ENCODE measurements around the gene HNRNPC.

The HNRNPC gene

GRCh38 chr14:21220874-21221477, 48.3 kb downstream of the HNRNPC start:
- H3K9me3 ChIP-seq (ENCODE audit: insufficient read depth, low read length) = no peaks in the 10 kb centered on the region
- H2AFZ ChIP-seq (ENCODE audit: low read depth, low read length, severe bottlenecking) = no peak overlapping the region
- H3F3A ChIP-seq (ENCODE audit: insufficient read depth) = peaks cover 91% of the 10 kb centered on the region
- H3K79me2 ChIP-seq (ENCODE audit: insufficient read depth, low read length) = peaks cover 99% of the 10 kb centered on the region
- no peak overlapping the region for H3K27ac ChIP-seq (ENCODE audit: low read depth, low read length)
- H3K9ac ChIP-seq (ENCODE audit: low read length) = no peak overlapping the region
- no peaks in the 10 kb centered on the region for H3K27me3 ChIP-seq (ENCODE audit: low read length)
- H4K20me1 ChIP-seq (ENCODE audit: low read depth, low read length) = peaks cover 90% of the 10 kb centered on the region
- no peak overlapping the region for H3K4me2 ChIP-seq (ENCODE audit: low read depth, low read length, poor library complexity, severe bottlenecking)
- no peak overlapping the region for H3K4me3 ChIP-seq (ENCODE audit: insufficient read depth, low read length, poor library complexity, severe bottlenecking)
- no peaks in the 10 kb centered on the region for H3K9me2 ChIP-seq (replicated peaks; ENCODE audit: insufficient read depth, low read length)
- TF ChIP-seq, protein P1, sequence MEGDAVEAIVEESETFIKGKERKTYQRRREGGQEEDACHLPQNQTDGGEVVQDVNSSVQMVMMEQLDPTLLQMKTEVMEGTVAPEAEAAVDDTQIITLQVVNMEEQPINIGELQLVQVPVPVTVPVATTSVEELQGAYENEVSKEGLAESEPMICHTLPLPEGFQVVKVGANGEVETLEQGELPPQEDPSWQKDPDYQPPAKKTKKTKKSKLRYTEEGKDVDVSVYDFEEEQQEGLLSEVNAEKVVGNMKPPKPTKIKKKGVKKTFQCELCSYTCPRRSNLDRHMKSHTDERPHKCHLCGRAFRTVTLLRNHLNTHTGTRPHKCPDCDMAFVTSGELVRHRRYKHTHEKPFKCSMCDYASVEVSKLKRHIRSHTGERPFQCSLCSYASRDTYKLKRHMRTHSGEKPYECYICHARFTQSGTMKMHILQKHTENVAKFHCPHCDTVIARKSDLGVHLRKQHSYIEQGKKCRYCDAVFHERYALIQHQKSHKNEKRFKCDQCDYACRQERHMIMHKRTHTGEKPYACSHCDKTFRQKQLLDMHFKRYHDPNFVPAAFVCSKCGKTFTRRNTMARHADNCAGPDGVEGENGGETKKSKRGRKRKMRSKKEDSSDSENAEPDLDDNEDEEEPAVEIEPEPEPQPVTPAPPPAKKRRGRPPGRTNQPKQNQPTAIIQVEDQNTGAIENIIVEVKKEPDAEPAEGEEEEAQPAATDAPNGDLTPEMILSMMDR (IDR thresholded peaks at IDR 0.05; ENCODE audit: insufficient read depth, low read length, poor library complexity, severe bottlenecking) = no peak
- TF ChIP-seq EZH2phosphoT487 (conservative IDR thresholded peaks at IDR 0.05; ENCODE audit: low read length) = no peak
- H3K36me3 ChIP-seq (ENCODE audit: low read length) = peaks cover 87% of the 10 kb centered on the region

DNA sequence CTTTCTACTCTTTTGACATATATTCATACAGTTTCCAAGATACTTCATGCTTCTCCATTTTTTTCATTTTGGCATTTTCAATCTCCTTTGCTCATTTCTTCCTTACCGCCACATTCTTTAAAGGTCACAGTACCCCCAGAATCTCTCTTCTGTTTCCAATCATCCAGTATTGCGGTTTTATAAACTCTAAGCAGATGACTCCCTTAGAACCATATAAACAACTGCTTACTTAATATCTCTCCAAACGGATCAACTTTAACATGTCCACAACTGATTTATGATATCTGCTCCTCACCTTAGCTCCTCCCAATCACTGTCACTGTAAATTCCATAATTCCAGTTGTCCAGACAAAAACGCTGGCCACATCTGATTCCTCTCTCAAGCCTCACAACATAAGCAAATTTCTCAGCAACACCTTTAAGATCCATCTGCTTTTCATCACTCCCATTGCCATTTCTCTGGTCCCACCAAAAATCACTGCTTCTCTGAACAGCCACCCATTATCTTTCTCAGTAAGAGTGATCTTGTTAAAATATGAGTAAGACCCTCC, 49.6 kb downstream of the HNRNPC start:
- Histone ChIP-seq H3K9ac (ENCODE audit: low read length) (no peak overlapping the region), H3K9me2 (replicated peaks; ENCODE audit: insufficient read depth, low read length) (no peaks in the 10 kb centered on the region), H2AFZ (ENCODE audit: low read depth, low read length, severe bottlenecking) (no peak overlapping the region), H3K27me3 (ENCODE audit: low read length) (no peaks in the 10 kb centered on the region), H3F3A (ENCODE audit: insufficient read depth) (peaks cover 90% of the 10 kb centered on the region), H3K9me3 (ENCODE audit: insufficient read depth, low read length) (no peaks in the 10 kb centered on the region), H3K27ac (ENCODE audit: low read depth, low read length) (no peak overlapping the region), H4K20me1 (ENCODE audit: low read depth, low read length) (peaks cover 89% of the 10 kb centered on the region), H3K79me2 (ENCODE audit: insufficient read depth, low read length) (peaks cover 99% of the 10 kb centered on the region), H3K36me3 (ENCODE audit: low read length) (peaks cover 86% of the 10 kb centered on the region), H3K4me2 (ENCODE audit: low read depth, low read length, poor library complexity, severe bottlenecking) (no peak overlapping the region), H3K4me3 (ENCODE audit: insufficient read depth, low read length, poor library complexity, severe bottlenecking) (no peak overlapping the region)
- TF ChIP-seq, protein P1 (IDR thresholded peaks at IDR 0.05; ENCODE audit: insufficient read depth, low read length, poor library complexity, severe bottlenecking) = no peak
- TF ChIP-seq EZH2phosphoT487 (conservative IDR thresholded peaks at IDR 0.05; ENCODE audit: low read length) = no peak

DNA sequence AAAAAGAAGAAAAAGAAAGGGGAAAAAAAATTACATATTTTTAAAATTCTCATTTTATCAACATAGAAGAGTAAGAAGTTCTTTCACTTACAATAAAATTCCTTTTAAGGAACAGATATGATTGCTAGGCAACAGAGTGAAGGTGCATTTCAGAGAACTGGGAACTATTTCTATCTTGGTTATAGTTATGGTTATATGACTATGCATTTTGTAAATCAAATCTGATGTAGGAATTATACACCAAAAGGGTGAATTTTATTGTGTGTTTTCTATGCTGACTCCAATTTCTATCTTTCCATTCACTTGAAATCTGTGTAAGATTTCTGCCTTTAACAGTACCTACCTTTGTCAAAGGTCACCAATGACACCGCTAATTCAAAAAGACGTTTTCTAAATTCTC, 50.1 kb downstream of the HNRNPC start:
- TF ChIP-seq, protein P1 (IDR thresholded peaks at IDR 0.05; ENCODE audit: insufficient read depth, low read length, poor library complexity, severe bottlenecking) = no peak
- TF ChIP-seq EZH2phosphoT487 (conservative IDR thresholded peaks at IDR 0.05; ENCODE audit: low read length) = no peak
- Histone ChIP-seq H3K27me3 (ENCODE audit: low read length) (no peaks in the 10 kb centered on the region), H2AFZ (ENCODE audit: low read depth, low read length, severe bottlenecking) (no peak overlapping the region), H3K79me2 (ENCODE audit: insufficient read depth, low read length) (peaks cover 99% of the 10 kb centered on the region), H3K4me2 (ENCODE audit: low read depth, low read length, poor library complexity, severe bottlenecking) (no peak overlapping the region), H3F3A (ENCODE audit: insufficient read depth) (peaks cover 90% of the 10 kb centered on the region), H3K4me3 (ENCODE audit: insufficient read depth, low read length, poor library complexity, severe bottlenecking) (no peak overlapping the region), H3K9ac (ENCODE audit: low read length) (no peak overlapping the region), H4K20me1 (ENCODE audit: low read depth, low read length) (peaks cover 89% of the 10 kb centered on the region), H3K9me2 (replicated peaks; ENCODE audit: insufficient read depth, low read length) (no peaks in the 10 kb centered on the region), H3K9me3 (ENCODE audit: insufficient read depth, low read length) (no peaks in the 10 kb centered on the region), H3K36me3 (ENCODE audit: low read length) (peaks cover 86% of the 10 kb centered on the region), H3K27ac (ENCODE audit: low read depth, low read length) (no peak overlapping the region)

Measured in SU-DHL-6 (cell line).